T-cell (primary cell): ENCODE data around the gene MRPL27. TPM values are rescaled to one million over a fixed set of nuclear protein-coding genes. Genes with fewer than 3 reads are reported as not detected.

Experiments used
- ATAC-seq, 4 experiments: fragments of 200-7000 bp in 3 of 4; fragments of 150-1000 bp in 1 of 4; cut with Tn5 transposase; replicated peaks in 1 of 4; 1 replicate in 3 of 4; 2 replicates in 1 of 4; pipeline ENCODE4 v1.10.0; 2021; ENCODE audit warnings: moderate library complexity in 3 of 4, mild to moderate bottlenecking in 2 of 4, moderate number of reproducible peaks in 1 of 4
- CTCF ChIA-PET, 2 donors: fragments of 300-600 bp; sonication (Branson Sonifier 250); formaldehyde crosslinking; loops; one replicate each; lab custom pipeline; 2022; ENCODE audit warnings: antibody characterized with exemption in 2 of 2; lab: Charles Lee
- POLR2A ChIA-PET, 2 donors: fragments of 300-600 bp; sonication (Branson Sonifier 250); formaldehyde crosslinking; loops; one replicate each; lab custom pipeline; 2022; ENCODE audit warnings: antibody characterized with exemption in 2 of 2; lab: Charles Lee
- DNase-seq, 35 experiments: peaks; one replicate each; pipeline versions ENCODE4 v3.0.0 to v3.0.0-alpha.2; 2013 to 2023
- H3K27ac ChIP-seq: one replicate; pipeline ENCODE4 v1.5.1; 2013; ENCODE audit warnings: low read length
- H3K27me3 ChIP-seq, 2 experiments: replicated peaks in 1 of 2; 1 replicate in 1 of 2; 2 replicates in 1 of 2; pipeline versions ENCODE4 v1.6.1 to v1.7.0; 2013; ENCODE audit warnings: low read length in 1 of 2, mixed read lengths in 1 of 2; ENCODE audit not compliant: control insufficient read depth in 2 of 2, insufficient read depth in 2 of 2; ENCODE audit errors: extremely low read depth in 1 of 2
- H3K36me3 ChIP-seq, 2 donors: 1 replicate in 1 of 2; 2 replicates in 1 of 2; pipeline versions ENCODE4 v1.6.1 to v1.7.0; 2013; ENCODE audit warnings: low read length in 1 of 2; ENCODE audit not compliant: control insufficient read depth in 2 of 2, insufficient read depth in 1 of 2; ENCODE audit errors: extremely low read depth in 1 of 2
- H3K4me1 ChIP-seq, 2 experiments: 1 replicate in 1 of 2; 2 replicates in 1 of 2; pipeline versions ENCODE4 v1.6.1 to v1.7.0; 2013; ENCODE audit warnings: low read length in 2 of 2, mixed read lengths in 1 of 2; ENCODE audit not compliant: insufficient read depth in 2 of 2, control insufficient read depth in 1 of 2; ENCODE audit errors: extremely low read depth in 1 of 2
- H3K4me3 ChIP-seq, 2 donors: 1 replicate in 1 of 2; 2 replicates in 1 of 2; pipeline versions ENCODE4 v1.5.1 to v1.7.0; 2013; ENCODE audit warnings: mild to moderate bottlenecking in 2 of 2, low read length in 1 of 2, moderate library complexity in 1 of 2; ENCODE audit not compliant: control insufficient read depth in 1 of 2; ENCODE audit errors: extremely low read depth in 1 of 2
- H3K9me3 ChIP-seq: 2 replicates; pipeline ENCODE4 v1.7.0; 2013
- H3K27ac Mint-ChIP-seq, 2 donors: one replicate each; pipeline ENCODE4 v1.8.0; 2020 to 2021; ENCODE audit warnings: mild to moderate bottlenecking in 2 of 2, mixed read lengths in 2 of 2
- H3K27me3 Mint-ChIP-seq, 2 donors: one replicate each; pipeline ENCODE4 v1.8.0; 2021 to 2022; ENCODE audit warnings: mixed read lengths in 2 of 2
- H3K36me3 Mint-ChIP-seq: one replicate; pipeline ENCODE4 v1.8.0; 2021; ENCODE audit warnings: mixed read lengths
- H3K4me1 Mint-ChIP-seq, 3 donors: one replicate each; pipeline ENCODE4 v1.8.0; 2020 to 2022; ENCODE audit warnings: mixed read lengths in 3 of 3, mild to moderate bottlenecking in 1 of 3
- H3K4me3 Mint-ChIP-seq, 3 donors: one replicate each; pipeline ENCODE4 v1.8.0; 2020 to 2022; ENCODE audit warnings: mild to moderate bottlenecking in 3 of 3, mixed read lengths in 3 of 3, moderate library complexity in 3 of 3
- H3K9me3 Mint-ChIP-seq, 3 donors: one replicate each; pipeline ENCODE4 v1.8.0; 2020 to 2022; ENCODE audit warnings: mixed read lengths in 3 of 3
- WGBS: methylation state at CpG from one replicate; pipeline ENCODE4 v1.1.5; 2013; ENCODE audit warnings: missing lambda C conversion rate; ENCODE audit not compliant: insufficient coverage; 5-methylcytosine and 5-hydroxymethylcytosine counted together
- total RNA-seq, 35 experiments: library from RNA in 6 of 35; stranded (reverse) in 6 of 35; fragments of 120-200 nt in 1 of 35; gene quantifications; one replicate each; pipeline versions ENCODE4 v1.2.1 to v1.2.4 and lab custom pipeline; 2013 to 2026

The MRPL27 gene
- total RNA-seq, 5 donors from 2014 or later (not counting 1 experiment from before 2014, with no cell fraction given) = 26.0 to 35.0 (median 31.2) TPM

DNA sequence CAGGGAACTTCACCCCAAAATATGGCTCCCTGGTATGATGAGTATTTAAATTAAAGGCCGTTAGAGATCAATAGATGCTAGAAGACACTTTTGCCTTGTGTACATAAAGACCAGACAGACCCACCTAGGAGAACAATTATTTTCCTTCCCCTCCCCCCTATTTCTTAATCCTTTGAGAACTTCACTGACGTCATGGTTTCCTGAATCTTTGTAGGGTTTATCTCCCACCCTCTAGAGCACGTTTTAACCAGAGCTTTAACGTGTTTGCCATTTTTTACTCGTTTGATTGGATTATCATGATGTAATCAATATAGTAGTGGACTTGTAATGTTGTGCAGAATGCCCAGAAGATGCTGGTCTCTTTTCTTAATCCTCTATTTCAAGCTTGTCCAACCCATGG is 49.9 kb downstream of the MRPL27 start:
- Histone ChIP-seq H3K36me3 (no peaks in the 10 kb centered on the region), H3K9me3 (no peaks in the 10 kb centered on the region), H3K4me1 (no peaks in the 10 kb centered on the region), H3K27me3 (peaks cover 0 to 4% of the 10 kb centered on the region in 2 experiments), H3K4me3 (no peak overlapping the region), H3K27ac (no peak overlapping the region)
- Mint-ChIP-seq H3K9me3 (no peaks in the 10 kb centered on the region), H3K4me1 (no peaks in the 10 kb centered on the region), H3K36me3 (no peaks in the 10 kb centered on the region), H3K27ac (no peak overlapping the region), H3K4me3 (no peak overlapping the region), H3K27me3 (no peaks in the 10 kb centered on the region)
- POLR2A ChIA-PET = no interaction called here
- no peak for DNase-seq
- WGBS = 100% methylated on average over 1 of the region's 5 CpGs
- CTCF ChIA-PET = interaction anchor here in 1 of 2 donors (0.5 to 0.7 kb wide), 3 partner anchors 541 to 689 kb away, joined by 3 to 6 read pairs (median 5); no protein-coding TSS in a partner anchor
- ATAC-seq = no peak

GRCh38 chr17:50322271-50322670 is 50.7 kb downstream of the MRPL27 start:
- H3K9me3 Mint-ChIP-seq = no peaks in the 10 kb centered on the region
- H3K36me3 Mint-ChIP-seq = no peaks in the 10 kb centered on the region
- Histone ChIP-seq H3K9me3 (no peaks in the 10 kb centered on the region), H3K4me3 (no peak overlapping the region), H3K27ac (no peak overlapping the region), H3K4me1 (no peaks in the 10 kb centered on the region), H3K27me3 (peaks cover 0 to 4% of the 10 kb centered on the region in 2 experiments), H3K36me3 (no peaks in the 10 kb centered on the region)
- CTCF ChIA-PET = interaction anchor here in 1 of 2 donors (0.7 kb wide), 1 partner anchor 688 kb away, joined by 5 read pairs; no protein-coding TSS in a partner anchor
- DNase-seq = no peak
- no peak for ATAC-seq
- POLR2A ChIA-PET = no interaction called here
- no peaks in the 10 kb centered on the region for H3K27me3 Mint-ChIP-seq
- no peak overlapping the region for H3K27ac Mint-ChIP-seq
- WGBS = 100% methylated on average over 3 of the region's 7 CpGs
- H3K4me3 Mint-ChIP-seq = no peak overlapping the region
- H3K4me1 Mint-ChIP-seq = no peaks in the 10 kb centered on the region

GRCh38 chr17:50319306-50320004 is 53.5 kb downstream of the MRPL27 start:
- CTCF ChIA-PET = interaction anchor here in 1 of 2 donors (0.6 kb wide), 1 partner anchor 7 kb away, joined by 3 read pairs; no protein-coding TSS in a partner anchor
- no peaks in the 10 kb centered on the region for H3K36me3 Mint-ChIP-seq

DNA sequence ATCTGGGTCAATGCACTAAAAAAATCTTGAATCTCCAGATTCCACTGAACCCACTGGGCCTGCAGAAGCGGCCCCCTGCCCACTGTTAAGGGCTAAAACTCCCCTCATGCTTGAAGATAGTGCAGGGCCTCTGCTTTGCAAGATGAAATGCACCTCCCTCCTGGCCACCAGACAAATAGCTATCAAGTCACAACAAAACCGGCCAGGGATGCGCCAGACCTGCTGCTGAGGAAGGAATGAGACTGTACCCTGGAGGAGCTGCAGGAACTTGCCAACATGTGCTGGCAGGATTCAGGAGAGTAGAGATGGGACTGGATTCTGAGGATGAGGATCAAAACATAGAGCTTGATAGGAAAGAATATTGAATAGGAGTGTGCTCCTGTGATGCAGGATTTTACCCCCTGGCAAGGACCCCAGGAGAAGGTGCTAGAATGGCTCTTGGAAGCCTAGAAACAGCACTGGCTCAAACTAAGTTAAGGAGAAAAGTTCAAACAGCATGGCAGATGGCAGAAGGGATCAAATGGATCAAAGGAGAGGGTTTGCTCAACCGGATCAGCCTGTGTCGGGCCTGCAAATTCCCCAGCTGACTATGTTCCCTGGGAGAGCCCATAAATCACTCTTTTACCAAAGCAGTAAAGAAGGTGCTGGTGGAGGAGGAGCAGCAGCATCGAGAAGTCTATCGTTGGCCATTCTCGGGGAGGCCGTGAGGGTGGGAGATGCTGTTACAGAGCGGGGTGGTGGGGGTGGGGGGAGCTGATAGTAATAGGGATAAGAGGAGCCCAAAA is 54.3 kb downstream of the MRPL27 start:
- POLR2A ChIA-PET = no interaction called here
- Mint-ChIP-seq H3K9me3 (no peaks in the 10 kb centered on the region), H3K4me3 (no peak overlapping the region), H3K4me1 (no peaks in the 10 kb centered on the region), H3K27me3 (peaks cover 3 to 4% of the 10 kb centered on the region in 2 donors), H3K27ac (no peak overlapping the region), H3K36me3 (no peaks in the 10 kb centered on the region)
- peaks cover 0 to 6% of the 10 kb centered on the region in 2 experiments for H3K27me3 ChIP-seq
- no peaks in the 10 kb centered on the region for H3K9me3 ChIP-seq
- H3K27ac ChIP-seq = no peak overlapping the region
- WGBS = 85% methylated on average over 8 of the region's 10 CpGs
- CTCF ChIA-PET = no interaction called here
- H3K4me3 ChIP-seq = no peak overlapping the region
- ATAC-seq = no peak
- DNase-seq = no peak
- no peaks in the 10 kb centered on the region for H3K4me1 ChIP-seq
- H3K36me3 ChIP-seq = no peaks in the 10 kb centered on the region

More at GRCh38 chr17:50319306-50320004, 53.5 kb downstream of the MRPL27 start:
- no peaks in the 10 kb centered on the region for H3K9me3 ChIP-seq
- H3K27ac ChIP-seq = no peak overlapping the region
- no peaks in the 10 kb centered on the region for H3K4me1 Mint-ChIP-seq
- peaks cover 0 to 3% of the 10 kb centered on the region in 2 donors for H3K27me3 Mint-ChIP-seq
- no peak overlapping the region for H3K27ac Mint-ChIP-seq
- H3K9me3 Mint-ChIP-seq = no peaks in the 10 kb centered on the region
- no peaks in the 10 kb centered on the region for H3K4me1 ChIP-seq
- DNase-seq (no peak), ATAC-seq (no peak)
- H3K4me3 Mint-ChIP-seq = no peak overlapping the region
- WGBS = 87% methylated on average over 5 of the region's 12 CpGs
- no peak overlapping the region for H3K4me3 ChIP-seq
- no peaks in the 10 kb centered on the region for H3K36me3 ChIP-seq
- POLR2A ChIA-PET = no interaction called here
- peaks cover 0 to 4% of the 10 kb centered on the region in 2 experiments for H3K27me3 ChIP-seq

Other genes starting within 250 kb of the MRPL27 start
- gene SAMD14, start 243.0 kb downstream of the MRPL27 start, total RNA-seq = under 1 TPM; 0.23 to 0.70 (median 0.35) TPM
- gene PPP1R9B, start 222.5 kb downstream of the MRPL27 start, total RNA-seq = 10 to 100 TPM; 69.5 to 95.9 (median 91.3) TPM
- gene SGCA, start 207.2 kb downstream of the MRPL27 start, total RNA-seq = under 1 TPM in 1 of 5 donors, not detected in 4; 0.33 TPM
- gene COL1A1, start 171.6 kb downstream of the MRPL27 start, total RNA-seq = 10 to 100 TPM in 2 of 5 donors, 1 to 10 TPM in 3; 4.1 to 21.0 (median 6.6) TPM
- not detected for gene TMEM92, start 98.7 kb downstream of the MRPL27 start, total RNA-seq
- 10 to 100 TPM; 20.4 to 44.4 (median 40.8) TPM for gene XYLT2, start 27.1 kb downstream of the MRPL27 start, total RNA-seq
- 1 to 10 TPM in 4 of 5 donors, under 1 TPM in 1; 0.75 to 2.1 (median 1.4) TPM for gene EME1, start within 50 bp of the MRPL27 start, total RNA-seq
- 10 to 100 TPM; 29.4 to 41.7 (median 33.1) TPM for gene LRRC59, start 24.3 kb upstream of the MRPL27 start, total RNA-seq
- gene ACSF2, start 53.0 kb upstream of the MRPL27 start, total RNA-seq = 10 to 100 TPM; 17.7 to 26.4 (median 21.3) TPM
- not detected for gene CHAD, start 95.7 kb upstream of the MRPL27 start, total RNA-seq
- 10 to 100 TPM; 61.2 to 80.9 (median 73.2) TPM for gene RSAD1, start 105.7 kb upstream of the MRPL27 start, total RNA-seq
- gene MYCBPAP, start 135.3 kb upstream of the MRPL27 start, total RNA-seq = 1 to 10 TPM in 4 of 5 donors, under 1 TPM in 1; 0.92 to 6.9 (median 4.7) TPM
- gene EPN3, start 159.6 kb upstream of the MRPL27 start, total RNA-seq = under 1 TPM in 2 of 5 donors, not detected in 3; 0.08 to 0.44 TPM
- 10 to 100 TPM in 4 of 5 donors, 1 to 10 TPM in 1; 8.9 to 25.7 (median 20.3) TPM for gene SPATA20, start 174.0 kb upstream of the MRPL27 start, total RNA-seq
- not detected for gene CACNA1G, start 187.5 kb upstream of the MRPL27 start, total RNA-seq